Muscle of arm (tissue), 12 donors: ENCODE data around the gene UGT1A4. TPM values are rescaled to one million over a fixed set of nuclear protein-coding genes. Genes with fewer than 3 reads are reported as not detected.

ENCODE experiments used
- DNase-seq: peaks from one replicate; pipeline ENCODE4 v3.0.0-alpha.2; 2013
- polyA plus RNA-seq, 12 donors: library from polyadenylated mRNA; unstranded; fragments of 120-200 nt; gene quantifications; one replicate each; pipeline ENCODE4 v1.2.1, GENCODE V29; 2013; ENCODE audit not compliant: insufficient read length in 12 of 12

Gene UGT1A4
- polyA plus RNA-seq, 12 donors, result not detected

DNA sequence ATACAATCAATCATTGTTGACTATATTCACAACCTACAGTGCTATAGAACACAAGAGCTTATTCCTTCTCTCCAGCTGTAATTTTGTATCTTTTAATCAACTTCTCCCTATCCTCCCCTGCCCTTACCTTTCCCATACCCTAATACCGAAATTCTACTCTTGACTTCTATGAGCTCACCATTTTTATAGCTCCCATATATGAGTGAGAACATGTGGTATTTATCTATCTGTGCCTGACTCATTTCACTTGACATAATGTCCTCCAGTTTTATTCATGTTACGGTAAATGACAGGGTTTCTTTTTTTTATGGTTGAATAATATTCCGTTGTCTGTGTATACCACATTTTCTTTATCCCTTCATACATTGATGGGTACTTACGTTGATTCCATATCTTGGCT lies 62.2 kb downstream of the UGT1A4 start:
- DNase-seq, result no peak

DNA sequence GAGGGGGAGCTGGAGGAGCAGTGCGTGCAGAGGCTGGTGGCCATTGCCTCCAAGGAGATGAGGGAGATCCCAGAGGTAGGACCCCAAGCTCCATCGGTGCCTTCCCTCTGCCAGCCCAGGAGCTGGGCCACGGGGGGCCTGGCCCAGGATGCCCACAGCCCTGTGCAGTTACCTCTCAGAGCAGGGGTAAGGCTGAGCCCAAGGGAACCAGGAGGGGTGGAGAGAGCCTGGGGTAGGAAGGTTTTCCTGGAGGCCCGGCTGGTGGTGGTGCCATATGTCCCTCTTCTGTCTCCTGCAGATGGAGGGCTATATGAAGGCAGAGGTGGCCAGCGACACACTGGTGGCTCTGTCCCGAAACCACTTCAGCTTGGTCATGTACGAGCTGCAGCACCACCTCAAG lies 71.0 kb downstream of the UGT1A4 start:
- no peak for DNase-seq

DNA sequence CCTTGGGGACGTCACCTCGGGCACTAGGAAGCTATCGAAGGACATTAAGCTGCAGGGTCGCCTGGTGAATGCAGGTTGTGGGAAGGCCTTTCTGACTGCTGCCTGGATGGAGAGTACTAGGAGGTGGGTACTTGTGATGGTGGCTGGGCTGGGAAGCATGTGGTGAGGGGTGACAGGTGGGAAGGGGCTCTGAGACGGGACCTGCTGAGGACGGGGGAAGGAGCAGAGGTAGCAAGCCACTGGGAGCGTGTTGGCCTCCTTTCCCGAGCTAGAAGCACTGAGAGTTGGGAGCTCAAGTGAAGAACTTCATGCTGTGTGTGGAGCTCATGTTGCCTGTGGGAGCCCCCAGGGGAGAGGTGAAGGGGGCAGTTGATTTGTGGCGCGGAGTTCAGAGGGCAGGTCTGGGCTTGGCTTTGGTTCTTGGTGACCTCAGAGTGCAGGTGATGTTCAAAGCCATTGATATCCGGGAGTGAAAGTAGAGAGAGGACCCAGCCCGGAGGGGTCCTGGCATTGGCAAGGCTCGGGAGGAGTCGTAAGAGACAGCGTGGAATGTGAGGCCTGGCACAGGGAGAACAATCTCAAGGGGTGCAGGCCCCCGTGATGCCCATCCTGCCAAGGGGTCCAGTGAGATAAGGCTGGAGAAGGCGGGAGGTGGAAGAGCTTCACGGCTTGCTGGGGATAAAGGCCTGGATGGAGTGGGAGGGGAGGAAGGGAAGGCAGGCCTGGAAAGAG lies 72.8 kb downstream of the UGT1A4 start:
- DNase-seq, result no peak

DNA sequence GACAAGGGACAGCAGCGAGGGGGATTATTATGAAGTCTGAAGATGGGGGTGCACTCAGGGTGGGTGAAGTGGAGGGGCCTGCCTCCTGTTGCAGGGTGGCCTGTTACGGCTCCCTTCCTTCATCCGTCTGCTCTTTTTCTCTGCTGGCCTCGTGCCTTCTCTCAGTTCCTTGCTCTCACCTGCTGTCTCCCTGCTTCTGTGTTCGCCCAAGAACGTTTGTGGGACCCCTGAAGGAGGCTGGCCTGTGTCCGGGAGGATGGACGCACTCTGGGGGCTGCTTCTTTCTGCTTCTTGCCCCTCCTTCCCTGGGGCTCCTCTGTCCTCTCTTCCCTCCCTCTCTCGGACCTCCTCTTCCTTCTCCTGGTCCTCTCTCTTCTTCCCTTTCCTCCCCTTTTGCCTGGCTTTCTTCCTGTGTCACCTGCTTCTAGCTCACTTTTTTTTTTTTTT lies 73.4 kb downstream of the UGT1A4 start:
- no peak for DNase-seq

DNA sequence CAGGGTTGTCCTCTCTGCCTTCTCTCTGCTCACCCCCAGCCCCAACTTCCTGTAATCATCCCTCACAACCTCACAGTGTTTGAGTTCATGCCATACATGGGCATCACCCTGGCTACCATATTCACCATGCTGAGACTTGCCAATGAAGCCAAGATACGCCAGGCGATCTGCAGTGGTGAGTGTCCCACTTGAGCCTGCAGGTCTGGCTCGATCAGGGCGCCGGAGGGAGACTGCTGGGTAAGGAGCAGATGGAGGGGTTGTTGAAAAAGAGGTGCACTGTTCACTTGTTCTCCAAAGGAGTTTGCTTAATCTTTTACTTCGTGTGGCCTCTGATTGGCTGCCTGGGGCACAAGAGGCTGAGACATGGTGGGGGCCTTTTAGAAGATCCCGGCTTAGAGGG lies 74.2 kb downstream of the UGT1A4 start:
- DNase-seq, result no peak

DNA sequence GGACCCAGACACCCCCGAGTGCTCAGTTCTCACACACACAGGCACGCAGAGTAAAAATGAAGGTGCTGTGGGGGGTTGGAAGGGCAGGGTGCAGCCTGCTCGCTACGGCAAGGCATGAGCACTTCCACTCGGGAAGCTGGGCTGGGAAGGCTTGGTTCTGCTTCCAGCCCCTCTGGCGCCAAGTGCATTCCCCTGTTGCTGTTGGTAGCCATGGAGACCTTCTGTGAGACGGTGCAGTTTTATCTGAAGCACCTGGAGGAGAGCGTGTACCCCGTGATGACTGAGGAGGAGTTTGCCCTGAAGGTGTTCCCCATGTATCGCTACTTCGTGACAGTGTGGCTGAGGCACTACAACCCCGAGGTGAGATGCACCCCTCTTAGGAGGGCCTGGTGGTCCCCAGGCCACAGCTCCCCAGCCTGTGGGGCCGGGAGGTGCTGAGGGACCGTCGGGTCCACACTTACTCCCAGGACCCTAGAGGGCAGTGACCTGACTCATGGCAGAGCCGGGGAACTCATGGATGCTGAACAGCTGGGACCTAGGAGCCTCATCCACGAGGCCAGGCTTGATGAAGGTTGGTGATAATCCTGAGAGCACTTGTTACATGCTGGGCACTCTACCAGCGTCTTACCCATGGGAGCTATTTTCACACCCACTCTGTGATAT lies 75.1 kb downstream of the UGT1A4 start:
- no peak for DNase-seq

DNA sequence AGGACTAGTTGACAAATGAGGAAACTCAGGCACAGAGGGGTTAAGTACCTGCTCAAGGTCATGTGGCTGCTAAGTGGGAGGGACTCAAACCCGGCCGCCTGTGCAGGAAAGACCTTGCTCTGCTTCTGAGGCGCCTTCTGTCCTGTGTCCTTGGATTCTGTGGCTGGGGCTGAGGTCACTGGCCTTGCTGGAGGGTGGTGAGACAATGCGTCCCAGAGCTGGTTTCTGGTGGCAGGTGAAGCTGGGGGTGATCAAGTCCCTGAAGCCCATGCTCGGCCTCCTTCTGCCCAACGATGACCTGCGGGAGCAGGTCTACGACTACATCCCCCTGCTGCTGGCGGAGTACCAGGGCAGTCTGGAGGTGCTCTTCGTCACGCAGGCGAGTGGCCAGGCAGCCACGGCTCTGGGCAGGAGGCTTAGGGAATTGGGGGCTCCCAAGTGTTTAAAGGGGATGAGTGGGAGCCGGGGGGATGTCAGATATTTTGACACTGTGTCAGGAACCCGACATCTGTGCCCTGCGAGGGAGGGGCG lies 75.7 kb downstream of the UGT1A4 start:
- DNase-seq, result no peak

DNA sequence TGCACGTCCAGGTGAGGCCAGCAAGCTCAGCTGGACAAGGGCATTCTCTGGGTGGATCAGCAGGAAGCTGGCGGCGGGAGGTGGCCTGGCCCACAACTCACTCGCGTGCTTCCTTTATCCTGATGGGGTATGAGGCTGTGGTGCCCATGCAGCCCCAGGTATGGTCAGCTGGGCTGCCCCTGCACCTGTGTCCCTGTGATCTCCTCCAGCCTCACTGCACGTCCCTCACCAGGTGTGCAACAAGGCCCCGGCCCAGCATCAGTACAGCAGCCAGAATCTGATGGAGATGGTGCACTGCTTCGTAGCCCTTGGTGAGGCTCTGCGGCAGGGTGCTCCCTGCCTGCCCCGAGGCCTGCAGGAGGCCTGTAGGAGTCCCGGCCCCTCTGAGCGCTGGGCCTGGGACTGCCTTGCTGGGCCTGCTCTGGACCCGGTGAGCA lies 77.2 kb downstream of the UGT1A4 start:
- DNase-seq, result no peak

DNA sequence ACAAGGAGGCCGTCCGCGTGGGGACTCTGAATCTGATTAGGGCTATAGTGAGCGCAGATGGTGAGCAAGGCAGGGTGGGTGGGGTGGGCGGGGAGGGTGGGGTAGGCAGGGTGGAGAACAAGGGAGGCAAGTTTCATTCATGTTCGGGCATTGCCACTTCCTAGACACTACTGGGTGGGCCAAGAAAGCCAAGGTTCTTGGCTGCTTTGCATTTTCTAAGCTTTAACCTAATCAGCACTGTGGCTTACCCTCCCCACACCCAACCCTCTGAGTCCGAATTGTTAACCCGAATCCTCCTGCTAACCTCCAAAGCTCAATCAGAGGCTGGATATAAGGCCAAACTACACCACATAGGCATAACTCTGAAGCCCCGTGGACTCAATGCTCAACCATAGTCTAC lies 77.7 kb downstream of the UGT1A4 start:
- no peak for DNase-seq

DNA sequence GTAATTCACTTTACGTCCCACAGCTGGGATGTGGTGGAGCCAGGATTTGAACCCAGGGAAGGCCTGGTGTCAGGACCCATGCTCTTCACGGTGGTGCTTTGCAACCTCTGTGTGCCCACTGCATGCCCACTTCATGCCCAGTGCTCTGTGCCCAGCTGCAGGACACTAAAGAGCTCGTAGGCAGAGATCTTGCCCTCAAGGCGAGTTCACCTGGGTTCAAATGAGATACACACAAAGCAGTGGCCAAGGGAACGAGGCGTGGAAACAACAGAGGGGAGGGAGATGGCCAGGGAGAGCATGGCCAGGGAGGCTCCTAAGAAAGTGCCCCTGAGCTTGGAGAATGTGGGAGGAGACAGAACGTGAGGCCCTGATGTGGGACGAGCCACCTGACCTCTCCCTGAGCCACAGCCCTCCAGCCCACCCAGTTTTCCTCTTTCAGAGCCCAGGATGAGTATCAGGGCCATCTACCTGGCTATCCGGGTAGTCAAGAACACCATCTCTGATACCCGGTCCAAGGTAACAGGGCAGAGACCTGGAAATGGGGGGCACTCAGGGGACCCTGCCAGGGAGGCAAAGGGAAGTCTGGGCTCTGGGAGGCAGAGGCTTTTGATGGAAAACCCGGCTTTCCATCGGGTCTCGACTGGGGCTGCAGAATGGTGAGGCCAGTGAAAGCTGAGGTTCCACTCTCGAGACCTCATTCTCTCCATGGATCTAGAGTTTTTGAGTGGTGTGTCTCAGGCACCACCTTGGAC lies 80.0 kb downstream of the UGT1A4 start:
- DNase-seq, result no peak

DNA sequence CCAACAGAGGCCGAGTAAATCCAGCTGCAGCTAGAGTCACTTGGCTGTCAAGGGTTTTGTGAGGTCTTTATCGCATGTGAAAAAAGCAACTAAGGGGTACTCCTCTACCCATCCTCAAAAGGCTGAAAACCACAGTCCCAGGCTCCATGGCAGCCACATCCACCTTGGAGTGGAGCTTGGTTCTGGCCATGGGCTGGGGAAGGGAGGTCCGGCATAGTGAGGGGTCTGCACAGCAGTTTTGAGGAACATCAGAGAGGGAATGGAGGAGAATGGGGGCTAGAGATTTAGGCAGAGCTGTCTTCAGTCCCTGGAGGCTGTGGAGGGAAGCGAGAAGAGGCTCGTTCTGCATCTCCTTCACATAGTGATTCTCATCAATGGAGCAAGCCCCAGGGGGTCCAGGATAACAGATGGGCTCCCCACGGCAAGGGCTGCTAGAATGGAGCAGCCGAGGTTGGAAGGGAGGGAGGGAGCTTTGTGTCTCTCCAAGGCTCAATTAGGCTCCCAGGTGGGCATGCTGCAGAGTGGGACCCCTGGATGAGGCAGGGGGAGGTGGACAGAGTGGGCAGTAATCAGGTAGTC lies 80.6 kb downstream of the UGT1A4 start:
- DNase-seq, result no peak

DNA sequence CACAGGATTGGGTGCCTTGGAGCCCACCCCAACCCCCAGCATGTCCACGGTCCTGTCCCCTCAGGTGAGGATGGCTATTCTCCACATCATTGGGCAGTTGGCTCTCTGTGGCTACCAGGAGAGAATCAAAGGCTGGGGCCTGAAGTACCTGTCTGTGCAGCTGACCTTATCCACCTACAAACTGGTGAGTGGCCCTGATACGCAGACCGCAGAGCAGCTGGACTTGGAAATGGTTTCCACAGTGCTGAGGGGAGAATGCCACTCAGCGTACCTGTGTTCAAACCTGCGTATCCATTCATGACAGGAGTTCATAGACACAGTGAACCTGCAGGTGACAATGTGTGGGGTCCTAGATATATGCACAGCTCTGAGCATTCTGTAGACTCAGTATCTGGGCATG lies 81.2 kb downstream of the UGT1A4 start:
- DNase-seq, result no peak

DNA sequence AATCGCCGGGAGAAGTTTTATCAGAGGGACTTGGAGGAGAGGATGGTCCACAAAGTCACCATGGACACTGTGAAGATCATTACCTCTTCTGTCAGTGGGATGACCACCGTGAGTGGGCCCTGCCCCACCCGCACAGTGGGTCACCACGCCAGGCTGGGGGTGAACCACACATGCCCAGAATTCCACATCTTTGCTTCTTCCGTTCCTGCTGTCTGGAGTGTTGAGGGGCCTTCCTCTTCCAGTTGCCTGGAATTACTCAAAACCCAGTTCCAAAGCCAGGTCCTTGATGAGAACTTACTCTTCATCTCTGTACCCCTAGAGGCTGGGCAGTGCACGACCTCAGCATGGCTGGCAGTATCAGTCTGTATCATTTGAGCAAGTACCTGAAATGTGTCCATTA lies 81.7 kb downstream of the UGT1A4 start:
- DNase-seq, result no peak

DNA sequence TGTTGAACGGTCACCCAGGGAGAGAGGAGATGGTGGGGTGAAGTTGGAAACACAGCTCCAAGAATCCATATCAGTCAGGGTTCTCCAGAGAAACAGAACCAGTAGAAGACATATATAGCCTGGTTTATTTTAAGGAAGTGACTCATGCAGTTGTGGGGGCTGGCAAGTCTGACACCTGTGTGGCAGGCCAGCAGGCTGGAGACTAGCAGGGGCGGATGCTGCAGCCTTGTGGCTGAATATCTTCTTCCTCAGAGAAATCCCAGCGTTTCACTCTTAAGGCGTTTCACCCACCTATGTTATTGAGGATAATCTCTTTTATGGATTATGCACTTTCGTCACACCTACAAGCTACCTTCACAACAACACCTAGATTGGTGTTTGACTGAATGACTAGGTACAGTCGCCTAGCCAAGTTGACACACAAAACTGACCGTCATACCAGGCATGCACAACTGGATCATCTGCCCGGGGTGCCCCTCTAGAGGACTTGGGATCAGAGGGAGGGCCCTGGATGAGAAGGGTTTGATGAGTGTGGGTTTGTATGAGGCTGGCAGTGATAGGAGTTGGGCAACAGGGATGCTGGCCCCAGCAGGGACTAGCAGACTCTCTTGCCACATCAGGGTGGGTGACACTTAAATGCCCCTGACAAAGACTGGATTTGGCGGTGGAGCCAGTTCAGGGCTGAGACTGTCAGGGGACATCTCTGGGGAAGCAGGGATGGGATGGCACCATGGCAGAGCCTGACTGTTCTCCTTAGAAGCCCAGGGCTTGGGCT lies 83.0 kb downstream of the UGT1A4 start:
- no peak for DNase-seq

DNA sequence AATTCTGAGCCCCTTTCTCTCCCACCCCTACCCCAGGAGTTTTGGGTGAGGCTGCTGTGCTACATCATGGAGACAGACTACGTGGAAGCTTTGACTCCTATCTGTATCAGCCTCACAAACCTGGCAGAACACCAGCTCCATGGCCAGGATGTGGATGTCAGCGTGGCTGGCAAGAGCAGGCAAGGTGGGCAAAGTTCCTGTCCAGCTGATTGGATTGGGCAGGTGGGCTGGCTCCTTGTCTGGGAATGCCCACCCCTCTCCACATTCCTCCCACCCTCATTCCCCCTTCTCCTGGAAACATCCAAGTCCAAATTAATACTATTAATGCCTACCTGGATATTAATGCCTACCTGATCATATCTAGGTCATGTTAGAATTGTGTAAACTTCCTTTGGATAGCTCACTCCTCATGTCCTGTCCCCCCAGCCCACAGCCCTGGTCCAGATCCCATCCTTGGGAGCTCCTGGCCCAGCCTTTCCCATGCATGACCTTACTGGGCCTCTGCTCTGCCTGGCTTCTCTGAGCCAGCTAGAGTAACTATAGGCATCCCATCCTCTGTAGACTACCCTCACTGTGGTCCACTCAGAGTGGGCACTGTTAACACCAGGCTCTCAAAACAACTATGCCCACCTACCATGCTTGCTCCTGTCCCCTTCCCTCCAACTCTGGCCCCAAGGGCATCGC lies 83.7 kb downstream of the UGT1A4 start:
- DNase-seq, result no peak

DNA sequence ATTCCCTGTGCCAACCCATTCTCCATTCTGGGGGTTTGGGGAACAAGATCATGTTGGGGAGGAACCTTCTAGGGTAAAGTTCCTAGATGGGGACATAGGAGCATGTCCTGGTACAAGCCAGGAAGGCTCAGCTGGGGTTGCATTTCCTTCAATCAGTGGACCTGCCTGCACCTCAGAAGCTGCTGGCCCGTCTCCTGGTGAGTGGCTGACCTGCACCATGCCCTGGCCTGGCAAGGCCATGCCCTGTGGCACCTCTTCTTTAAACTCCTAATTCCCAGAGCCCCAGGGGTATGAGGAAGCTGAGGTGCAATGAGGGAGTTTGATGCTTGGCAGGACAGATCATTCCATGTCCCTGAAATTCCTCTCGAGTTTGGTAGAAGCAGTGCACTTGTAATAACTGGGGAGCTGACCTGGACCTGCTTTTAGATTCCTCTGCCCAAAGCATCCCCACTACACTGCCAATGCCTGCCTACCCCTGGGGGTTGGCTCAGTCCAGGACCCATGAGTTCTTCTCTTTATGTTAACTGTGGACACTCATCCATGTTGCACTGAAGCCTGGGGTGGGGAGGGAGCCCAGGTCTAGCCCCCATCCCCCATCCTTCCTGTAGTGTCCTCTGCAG lies 84.9 kb downstream of the UGT1A4 start:
- DNase-seq, result no peak

DNA sequence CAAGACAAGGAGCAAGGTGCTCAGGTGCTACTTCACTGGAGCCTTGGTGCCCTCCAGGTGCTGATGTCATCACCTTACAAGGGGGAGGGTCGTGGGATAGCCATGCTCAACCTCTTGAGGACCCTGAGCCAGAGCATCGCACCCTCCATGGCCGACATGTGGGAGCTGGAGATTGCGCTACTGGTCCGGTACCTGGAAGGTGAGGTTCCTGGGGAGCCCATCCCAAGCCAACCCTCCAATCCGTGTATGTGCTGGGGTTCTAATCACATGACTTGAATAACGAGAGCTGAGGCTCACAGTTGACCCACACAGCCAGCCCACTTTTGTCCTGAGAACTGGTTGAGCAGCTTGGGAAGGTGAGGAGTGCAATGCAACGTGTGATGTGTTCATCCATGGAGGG lies 85.5 kb downstream of the UGT1A4 start:
- no peak for DNase-seq

DNA sequence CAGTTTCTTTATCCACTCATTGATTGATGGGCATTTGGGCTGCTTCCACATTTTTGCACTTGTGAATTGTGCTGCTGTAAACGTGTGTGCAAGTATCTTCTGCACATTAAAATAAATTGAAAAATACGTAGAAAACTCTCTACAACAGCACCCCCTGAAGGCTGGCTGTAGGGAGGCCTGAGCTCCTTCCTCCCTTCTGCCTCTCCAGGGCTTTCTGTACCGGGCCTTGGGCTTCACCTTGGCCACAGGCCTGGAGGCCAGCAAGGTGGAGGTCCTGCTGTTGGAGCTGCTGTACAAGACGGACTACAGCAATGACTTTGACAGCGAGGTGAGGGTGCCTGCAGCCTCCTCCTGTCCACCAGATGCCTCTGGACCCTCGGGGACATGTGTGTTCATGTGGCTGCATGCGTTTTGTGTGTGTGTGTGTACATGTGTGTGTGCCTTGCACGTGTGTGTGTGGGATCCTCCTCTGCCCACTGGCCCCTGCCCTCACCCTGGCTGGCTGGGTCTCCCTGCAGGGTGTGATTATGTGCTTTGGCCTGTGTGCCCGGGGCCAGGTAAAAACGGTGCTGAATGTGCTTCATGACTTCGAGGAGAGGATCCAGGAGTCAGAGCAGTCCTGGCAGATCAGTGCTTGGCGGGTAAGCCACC lies 88.8 kb downstream of the UGT1A4 start:
- DNase-seq, result no peak

DNA sequence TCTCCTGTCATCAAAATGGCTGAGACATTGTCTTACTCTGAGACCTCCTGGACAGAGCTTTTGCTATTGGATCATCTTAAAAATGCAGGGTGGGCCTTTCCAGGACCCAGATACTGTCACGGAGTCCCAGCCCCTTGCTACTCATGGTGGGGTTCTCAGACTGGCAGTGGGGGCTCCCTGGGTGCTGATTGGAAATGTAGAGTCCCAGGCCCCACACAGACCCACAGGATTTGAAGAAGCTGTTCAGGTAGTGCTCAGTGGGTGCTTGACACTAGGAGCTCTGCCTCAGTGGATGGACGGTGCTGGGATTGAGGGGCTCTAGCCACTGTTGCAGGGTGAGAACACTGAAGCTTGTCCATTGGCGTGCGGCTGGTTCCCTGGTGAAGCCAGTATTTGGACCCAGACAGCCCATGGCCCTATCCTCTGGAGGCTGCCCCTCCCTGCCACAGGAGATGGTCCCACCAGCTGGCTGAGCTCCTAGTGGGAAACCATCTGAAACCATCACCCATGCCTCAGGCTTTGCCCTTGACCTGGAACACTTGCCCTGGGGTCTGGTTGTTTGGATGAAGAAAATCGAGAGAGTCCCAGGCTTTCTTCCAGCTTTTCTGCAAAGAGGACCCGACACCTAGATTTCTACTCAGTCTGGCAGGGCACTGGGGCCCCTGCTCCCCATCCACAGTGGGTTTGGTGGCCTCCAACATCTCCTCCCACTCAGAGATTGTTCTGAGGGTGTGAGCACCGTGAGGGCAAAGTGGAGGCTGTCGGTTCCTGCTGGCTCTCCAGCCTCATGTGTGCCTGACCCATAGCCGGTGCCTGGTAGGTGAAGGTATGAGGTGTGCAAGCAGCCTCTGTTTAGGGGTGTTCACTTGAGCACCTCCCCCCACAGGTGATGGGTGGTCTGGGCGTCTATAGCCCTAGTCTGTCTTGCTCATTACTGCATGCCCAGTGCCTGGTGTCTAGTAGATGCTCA lies 89.7 kb downstream of the UGT1A4 start:
- no peak for DNase-seq
